Endothelial cell of umbilical vein (primary cell): ENCODE data around the gene KMT2B. TPM values are rescaled to one million over a fixed set of nuclear protein-coding genes. Genes with fewer than 3 reads are reported as not detected.

Experiments used
- BruUV-seq: library from RNA; stranded (reverse); fragments of 400-500 nt; replicated peaks from 2 replicates; lab custom pipeline; 2021; lab: Mats Ljungman, UMichigan
- CTCF ChIA-PET: fragments of 300-600, 350-600 bp; sonication (Branson Sonifier 250); formaldehyde crosslinking; loops from one replicate; lab custom pipeline; 2021; ENCODE audit warnings: antibody characterized with exemption, inconsistent platforms; lab: Charles Lee
- POLR2A ChIA-PET: fragments of 300-600, 350-600 bp; sonication (Branson Sonifier 250); formaldehyde crosslinking; loops from one replicate; lab custom pipeline; 2021; ENCODE audit warnings: antibody characterized with exemption, inconsistent platforms; lab: Charles Lee
- DNase-seq: peaks from one replicate; pipeline ENCODE4 v3.0.0-alpha.2; 2011; ENCODE audit warnings: low read depth, low spot score
- FAIRE-seq: peaks from 2 replicates; lab custom pipeline; 2011; peaks lifted over from hg19 to GRCh38; lab: Jason Lieb, UNC
- H2AFZ ChIP-seq: 2 replicates; pipeline ENCODE4 v1.6.0; 2012; ENCODE audit warnings: low read depth, low read length, control low read depth, inconsistent platforms
- H3K27ac ChIP-seq: 2 replicates; pipeline ENCODE4 v1.5.1; 2011; ENCODE audit warnings: low read depth, mild to moderate bottlenecking, control low read depth, low read length, moderate library complexity; ENCODE audit not compliant: insufficient read depth
- H3K27me3 ChIP-seq, 2 experiments: 2 replicates each; pipeline versions ENCODE4 v1.6.0 to v1.6.1; 2011; ENCODE audit warnings: low read length in 2 of 2, mixed read lengths in 1 of 2; ENCODE audit not compliant: control insufficient read depth in 2 of 2, insufficient read depth in 2 of 2
- H3K36me3 ChIP-seq, 2 experiments: 2 replicates in 1 of 2; 3 replicates in 1 of 2; pipeline ENCODE4 v1.5.1; 2011; ENCODE audit warnings: low read length in 2 of 2, mild to moderate bottlenecking in 1 of 2, moderate library complexity in 1 of 2; ENCODE audit not compliant: control insufficient read depth in 2 of 2, insufficient read depth in 2 of 2; ENCODE audit errors: extremely low read depth in 1 of 2
- H3K4me1 ChIP-seq: 3 replicates; pipeline ENCODE4 v1.5.1; 2011; ENCODE audit warnings: mild to moderate bottlenecking, low read length; ENCODE audit not compliant: control insufficient read depth, insufficient read depth; ENCODE audit errors: extremely low read depth
- H3K4me2 ChIP-seq: 2 replicates; pipeline ENCODE4 v1.6.1; 2011; ENCODE audit warnings: low read length, control low read depth, mixed read lengths; ENCODE audit not compliant: insufficient read depth
- H3K4me3 ChIP-seq, 3 experiments: fragments of 200-600 bp in 1 of 3; sonication (generic), shearing (Covaris generic) in 1 of 3; replicated peaks in 1 of 3; 2 replicates each; pipeline ENCODE4 v1.5.1; 2011 to 2016; ENCODE audit warnings: control low read depth in 3 of 3, low read length in 3 of 3, mild to moderate bottlenecking in 2 of 3, inconsistent platforms in 1 of 3, low read depth in 1 of 3, moderate library complexity in 1 of 3; ENCODE audit not compliant: insufficient read depth in 1 of 3
- H3K79me2 ChIP-seq: 2 replicates; pipeline ENCODE4 v1.6.0; 2012; ENCODE audit warnings: low read length, inconsistent platforms; ENCODE audit not compliant: control insufficient read depth, insufficient read depth
- H3K9ac ChIP-seq: replicated peaks from 2 replicates; pipeline ENCODE3; 2011; ENCODE audit warnings: low read length, control low read depth; ENCODE audit not compliant: insufficient read depth; ENCODE audit errors: extremely low read depth
- H3K9me1 ChIP-seq: replicated peaks from 3 replicates; pipeline ENCODE4 v1.6.0; 2011; ENCODE audit warnings: mild to moderate bottlenecking, low read length; ENCODE audit not compliant: control insufficient read depth, insufficient read depth; ENCODE audit errors: extremely low read depth
- H3K9me3 ChIP-seq: replicated peaks from 2 replicates; pipeline ENCODE4 v1.5.1; 2012; ENCODE audit warnings: low read length, inconsistent platforms; ENCODE audit not compliant: control insufficient read depth, insufficient read depth
- H4K20me1 ChIP-seq: replicated peaks from 2 replicates; pipeline ENCODE3; 2011; ENCODE audit warnings: mild to moderate bottlenecking, low read length; ENCODE audit not compliant: control insufficient read depth, insufficient read depth; ENCODE audit errors: extremely low read depth
- CTCF ChIP-seq, 2 donors: IDR thresholded peaks; 1 replicate in 1 of 2; 2 replicates in 1 of 2; pipeline ENCODE4 v1.5.1; 2011; ENCODE audit warnings: low read length in 2 of 2, mild to moderate bottlenecking in 2 of 2, moderate library complexity in 2 of 2, control low read depth in 1 of 2, inconsistent platforms in 1 of 2, low read depth in 1 of 2; ENCODE audit not compliant: insufficient read depth in 1 of 2; ENCODE audit errors: extremely low read depth in 1 of 2
- EZH2 ChIP-seq: IDR thresholded peaks from 2 replicates; pipeline ENCODE4 v1.6.1; 2012; ENCODE audit warnings: borderline replicate concordance, low read depth, mild to moderate bottlenecking, moderate library complexity, low read length, inconsistent platforms; ENCODE audit not compliant: severe bottlenecking
- FOS ChIP-seq: IDR thresholded peaks from 2 replicates; pipeline ENCODE4 v1.6.1; 2011; ENCODE audit warnings: mild to moderate bottlenecking, low read length, moderate library complexity, borderline replicate concordance; ENCODE audit not compliant: insufficient read depth
- GATA2 ChIP-seq: IDR thresholded peaks from 2 replicates; pipeline ENCODE4 v1.7.0; 2011; ENCODE audit warnings: low read depth, mild to moderate bottlenecking, moderate library complexity, mixed read lengths, low read length; ENCODE audit not compliant: insufficient read length, insufficient read depth
- JUN ChIP-seq: IDR thresholded peaks from 2 replicates; pipeline ENCODE4 v1.6.1; 2011; ENCODE audit warnings: borderline replicate concordance, low read depth; ENCODE audit not compliant: insufficient read length, insufficient read depth
- POLR2AphosphoS5 ChIP-seq: IDR thresholded peaks from 2 replicates; pipeline ENCODE4 v1.6.1; 2012; ENCODE audit warnings: low read depth, mild to moderate bottlenecking, control low read depth, low read length, moderate library complexity; ENCODE audit not compliant: insufficient read depth
- dilution Hi-C: fragments of 300-500 bp; cut with MboI; formaldehyde crosslinking; loops from one replicate; pipeline ENCODE4 v1.15.0; 2019; ENCODE audit warnings: low sequenced_read_pairs; ENCODE audit not compliant: extremely low pct_ligation_motif_present
- intact Hi-C: fragments of 100-400 bp; cut with micrococcal nuclease; formaldehyde crosslinking; loops from one replicate; pipeline ENCODE4 v1.10.0; 2022
- polyA plus RNA-seq, 4 experiments: library from polyadenylated mRNA; depleted of rRNA in 3 of 4; stranded (reverse) in 3 of 4; unstranded in 1 of 4; fragments of >200 nt; gene quantifications; 2 replicates each; pipeline versions ENCODE4 v1.2.1 to v1.2.3, GENCODE V29; 2011 to 2012; ENCODE audit warnings: missing spikeins in 1 of 4
- total RNA-seq: library from RNA; stranded (reverse); gene quantifications from 2 replicates; pipeline ENCODE4 v1.2.3, GENCODE V29; 2021

KMT2B gene
- total and polyA plus RNA-seq, 2 donors (not counting 3 experiments of a cell fraction or from before 2014, with no cell fraction given) = 28.4 to 37.2 TPM

- H3K4me2 ChIP-seq = no peak overlapping the region
- H3K9ac ChIP-seq = no peak overlapping the region
- TF ChIP-seq POLR2AphosphoS5 (no peak), CTCF (IDR thresholded peaks at IDR 0.05; ENCODE audit: extremely low read depth in 1 of 2, insufficient read depth in 1 of 2, low read depth in 1 of 2, low read length in 2 of 2) (no peak), FOS (no peak), EZH2 (no peak), JUN (no peak), GATA2 (no peak)
- DNase-seq (no peak), FAIRE-seq (no peak)
- no TSS peak for BruUV-seq
- H3K9me3 ChIP-seq = no peaks in the 10 kb centered on the region
- peaks cover 0 to 13% of the 10 kb centered on the region in 2 experiments for H3K36me3 ChIP-seq
- no peak overlapping the region for H3K4me3 ChIP-seq
- no peak overlapping the region for H3K27ac ChIP-seq
- H3K9me1 ChIP-seq = no peaks in the 10 kb centered on the region
- no peaks in the 10 kb centered on the region for H4K20me1 ChIP-seq
- dilution Hi-C loops (no loop called here), intact Hi-C loops (no loop called here)
- peaks cover 20% of the 10 kb centered on the region for H3K4me1 ChIP-seq
- ChIA-PET POLR2A (no interaction called here), CTCF (no interaction called here)
- H3K79me2 ChIP-seq = peaks cover 12% of the 10 kb centered on the region
- no peak overlapping the region for H2AFZ ChIP-seq
- no peaks in the 10 kb centered on the region for H3K27me3 ChIP-seq
These were observed 35.0 kb downstream of the KMT2B start for GRCh38 chr19:35752746-35753350.
